SK-N-SH treated with all-trans-retinoic acid at 6 μM for 48 hours (cell line): ENCODE data around the gene SHF.

Experiments
- ATAC-seq: fragments of 200-7000 bp; cut with Tn5 transposase; 3 replicates; pipeline ENCODE4 v1.9.1; 2020; ENCODE audit warnings: mild to moderate bottlenecking, moderate library complexity
- ARNTL ChIP-seq: fragments of 450-650 bp; formaldehyde crosslinking; IDR thresholded peaks from 2 replicates; pipeline ENCODE4 v1.5.0; 2020; ENCODE audit warnings: low read depth, mild to moderate bottlenecking, moderate library complexity, borderline replicate concordance
- BACH2 ChIP-seq: fragments of 250-450 bp; sonication (Bioruptor Pico); IDR thresholded peaks from 2 replicates; pipeline ENCODE4 v1.9.0; 2021; ENCODE audit warnings: mild to moderate bottlenecking, borderline replicate concordance
- CSDC2 ChIP-seq: fragments of 250-450 bp; sonication (Bioruptor Pico); IDR thresholded peaks from 2 replicates; pipeline ENCODE4 v1.5.0; 2020; ENCODE audit warnings: mild to moderate bottlenecking, moderate library complexity
- ESRRG ChIP-seq: fragments of 250-450 bp; sonication (Bioruptor Pico); IDR thresholded peaks from 2 replicates; pipeline ENCODE4 v1.6.1; 2021; ENCODE audit warnings: mild to moderate bottlenecking
- ISL1 ChIP-seq: fragments of 250-450 bp; sonication (Bioruptor Pico); IDR thresholded peaks from 2 replicates; pipeline ENCODE4 v2.1.2; 2022; ENCODE audit warnings: mild to moderate bottlenecking, moderate library complexity
- OSR1 ChIP-seq: fragments of 250-450 bp; sonication (Bioruptor Pico); IDR thresholded peaks from 2 replicates; pipeline ENCODE4 v1.8.0; 2022; ENCODE audit warnings: moderate library complexity, mild to moderate bottlenecking, inconsistent platforms
- PPARA ChIP-seq: fragments of 250-450 bp; sonication (Bioruptor Pico); IDR thresholded peaks from 2 replicates; pipeline ENCODE4 v1.5.0; 2020; ENCODE audit warnings: mild to moderate bottlenecking, borderline replicate concordance
- RARB ChIP-seq: fragments of 250-450 bp; sonication (Bioruptor Pico); IDR thresholded peaks from 2 replicates; pipeline ENCODE4 v1.8.0; 2021; ENCODE audit warnings: mild to moderate bottlenecking, moderate library complexity
- SNAI2 ChIP-seq: fragments of 250-450 bp; sonication (Bioruptor Pico); IDR thresholded peaks from 2 replicates; pipeline ENCODE4 v1.5.0; 2020; ENCODE audit warnings: mild to moderate bottlenecking, moderate library complexity
- TCF4 ChIP-seq: fragments of 250-450 bp; sonication (Bioruptor Pico); IDR thresholded peaks from 2 replicates; pipeline ENCODE4 v1.8.0; 2021; ENCODE audit warnings: mild to moderate bottlenecking, moderate library complexity, borderline replicate concordance
- TOX ChIP-seq: fragments of 250-450 bp; sonication (Bioruptor Pico); IDR thresholded peaks from 2 replicates; pipeline ENCODE4 v1.8.0; 2021; ENCODE audit warnings: mild to moderate bottlenecking, moderate library complexity, borderline replicate concordance
- ZC3H10 ChIP-seq: fragments of 250-450 bp; sonication (Bioruptor Pico); IDR thresholded peaks from 2 replicates; pipeline ENCODE4 v1.5.1; 2021; ENCODE audit warnings: mild to moderate bottlenecking, moderate library complexity
- ZFP3 ChIP-seq: fragments of 250-450 bp; sonication (Bioruptor Pico); IDR thresholded peaks from 2 replicates; pipeline ENCODE4 v1.5.0; 2020; ENCODE audit warnings: mild to moderate bottlenecking, moderate library complexity
- ZFP30 ChIP-seq: fragments of 450-650 bp; formaldehyde crosslinking; IDR thresholded peaks from 2 replicates; pipeline ENCODE4 v1.5.0; 2022; ENCODE audit warnings: mild to moderate bottlenecking, moderate library complexity
- ZNF565 ChIP-seq: fragments of 450-650 bp; formaldehyde crosslinking; conservative IDR thresholded peaks from 2 replicates; pipeline ENCODE4 v1.5.0; 2020; ENCODE audit warnings: low read depth, mild to moderate bottlenecking, moderate library complexity
- ZNF70 ChIP-seq: fragments of 450-650 bp; formaldehyde crosslinking; IDR thresholded peaks from 2 replicates; pipeline ENCODE4 v1.5.0; 2020; ENCODE audit warnings: mild to moderate bottlenecking, moderate library complexity
- ZNF8 ChIP-seq: fragments of 450-650 bp; formaldehyde crosslinking; IDR thresholded peaks from 2 replicates; pipeline ENCODE4 v1.5.0; 2020; ENCODE audit warnings: mild to moderate bottlenecking, moderate library complexity
- TF ChIP-seq, protein P1 (sequence below): fragments of 250-450 bp; sonication (Bioruptor Pico); IDR thresholded peaks from 2 replicates; pipeline ENCODE4 v1.8.0; 2020; ENCODE audit warnings: mild to moderate bottlenecking, moderate library complexity, borderline replicate concordance
- TF ChIP-seq, protein P2 (sequence below): fragments of 250-450 bp; sonication (Bioruptor Pico); IDR thresholded peaks from 2 replicates; pipeline ENCODE4 v1.5.1; 2020; ENCODE audit warnings: low read depth, mild to moderate bottlenecking, moderate library complexity
- TF ChIP-seq, protein P3 (sequence below): fragments of 250-450 bp; sonication (Bioruptor Pico); IDR thresholded peaks from 2 replicates; pipeline ENCODE4 v1.5.1; 2021; ENCODE audit warnings: mild to moderate bottlenecking, moderate library complexity
- TF ChIP-seq, protein P4 (sequence below): fragments of 250-450 bp; sonication (Bioruptor Pico); IDR thresholded peaks from 2 replicates; pipeline ENCODE4 v1.8.0; 2021; ENCODE audit warnings: low read depth, mild to moderate bottlenecking, moderate library complexity, borderline replicate concordance
- TF ChIP-seq, protein P5 (sequence below): fragments of 250-450 bp; sonication (Bioruptor Pico); IDR thresholded peaks from 2 replicates; pipeline ENCODE4 v1.5.0; 2020; ENCODE audit warnings: mild to moderate bottlenecking, moderate library complexity

The SHF gene

DNA sequence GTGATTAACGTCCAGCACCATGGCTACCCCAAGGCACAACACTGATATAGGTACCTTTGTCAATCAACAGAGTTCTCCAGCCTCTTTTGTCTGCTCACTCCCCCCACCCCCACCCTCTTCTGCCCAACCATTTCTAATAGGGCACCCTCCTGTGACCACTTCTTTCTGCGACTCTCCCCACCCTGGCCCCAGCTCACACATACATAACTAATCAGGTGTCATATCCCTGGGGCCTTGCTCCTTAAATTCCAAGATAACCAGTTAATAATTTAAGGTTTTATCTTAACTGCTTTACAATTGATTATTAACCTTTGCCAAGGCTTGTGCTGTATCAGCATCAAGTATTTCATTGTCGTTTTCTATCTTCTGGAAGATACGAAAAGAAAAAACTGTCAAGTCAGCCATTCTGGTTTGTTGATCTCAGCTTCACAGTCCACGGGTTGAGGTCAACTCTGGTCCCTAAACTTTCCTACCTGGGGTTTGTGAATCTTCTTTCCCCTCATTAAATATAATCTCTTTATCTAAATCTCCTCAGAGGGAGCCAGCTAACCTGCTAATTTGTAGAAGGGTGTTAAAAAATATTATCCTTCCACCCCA lies 37.0 kb upstream of the SHF start:
- no peak for TF ChIP-seq ZNF8 (CRISPR knock-in tag)
- no peak for TF ChIP-seq PPARA (CRISPR knock-in tag)
- no peak for TF ChIP-seq BACH2 (CRISPR knock-in tag)
- no peak for TF ChIP-seq ZFP3 (CRISPR knock-in tag)
- TF ChIP-seq TCF4 (CRISPR knock-in tag), result no peak
- TF ChIP-seq TOX, result no peak
- TF ChIP-seq RARB (CRISPR knock-in tag), result no peak
- no peak for TF ChIP-seq ISL1 (CRISPR knock-in tag)
- TF ChIP-seq ZC3H10 (CRISPR knock-in tag), result no peak
- TF ChIP-seq, protein P1, sequence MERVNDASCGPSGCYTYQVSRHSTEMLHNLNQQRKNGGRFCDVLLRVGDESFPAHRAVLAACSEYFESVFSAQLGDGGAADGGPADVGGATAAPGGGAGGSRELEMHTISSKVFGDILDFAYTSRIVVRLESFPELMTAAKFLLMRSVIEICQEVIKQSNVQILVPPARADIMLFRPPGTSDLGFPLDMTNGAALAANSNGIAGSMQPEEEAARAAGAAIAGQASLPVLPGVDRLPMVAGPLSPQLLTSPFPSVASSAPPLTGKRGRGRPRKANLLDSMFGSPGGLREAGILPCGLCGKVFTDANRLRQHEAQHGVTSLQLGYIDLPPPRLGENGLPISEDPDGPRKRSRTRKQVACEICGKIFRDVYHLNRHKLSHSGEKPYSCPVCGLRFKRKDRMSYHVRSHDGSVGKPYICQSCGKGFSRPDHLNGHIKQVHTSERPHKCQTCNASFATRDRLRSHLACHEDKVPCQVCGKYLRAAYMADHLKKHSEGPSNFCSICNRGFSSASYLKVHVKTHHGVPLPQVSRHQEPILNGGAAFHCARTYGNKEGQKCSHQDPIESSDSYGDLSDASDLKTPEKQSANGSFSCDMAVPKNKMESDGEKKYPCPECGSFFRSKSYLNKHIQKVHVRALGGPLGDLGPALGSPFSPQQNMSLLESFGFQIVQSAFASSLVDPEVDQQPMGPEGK (CRISPR knock-in tag), result no peak
- no peak for TF ChIP-seq SNAI2 (CRISPR knock-in tag)
- no peak for TF ChIP-seq ZNF70 (CRISPR knock-in tag)
- no peak for TF ChIP-seq CSDC2
- no peak for TF ChIP-seq OSR1 (CRISPR knock-in tag)
- ATAC-seq, result no peak

DNA sequence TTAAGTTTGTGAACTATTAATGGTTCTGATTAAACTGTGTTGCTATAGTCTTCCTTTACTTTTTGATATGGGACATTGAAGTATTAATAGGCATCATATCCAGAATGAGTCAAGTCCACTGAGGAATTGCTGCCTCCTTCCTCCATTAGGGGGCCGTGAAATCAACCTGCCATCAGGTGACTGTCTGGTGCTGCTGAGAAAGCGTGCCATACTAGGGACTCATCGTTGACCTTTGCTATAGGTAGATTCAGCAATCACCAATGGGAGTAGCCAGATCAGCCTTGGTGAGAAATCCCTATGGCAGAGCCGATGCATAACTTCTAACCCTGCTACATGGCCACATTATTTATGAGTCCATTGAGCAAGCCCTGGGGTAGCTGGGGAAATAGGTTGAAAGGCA lies 34.2 kb upstream of the SHF start:
- no peak for ATAC-seq
- TF ChIP-seq CSDC2 (no peak), ZFP30 (no peak), BACH2 (CRISPR knock-in tag) (no peak), ZNF70 (CRISPR knock-in tag) (no peak), TCF4 (CRISPR knock-in tag) (no peak), ZC3H10 (CRISPR knock-in tag) (no peak), ZFP3 (CRISPR knock-in tag) (no peak), OSR1 (CRISPR knock-in tag) (no peak), ESRRG (no peak)
- TF ChIP-seq, protein P2, sequence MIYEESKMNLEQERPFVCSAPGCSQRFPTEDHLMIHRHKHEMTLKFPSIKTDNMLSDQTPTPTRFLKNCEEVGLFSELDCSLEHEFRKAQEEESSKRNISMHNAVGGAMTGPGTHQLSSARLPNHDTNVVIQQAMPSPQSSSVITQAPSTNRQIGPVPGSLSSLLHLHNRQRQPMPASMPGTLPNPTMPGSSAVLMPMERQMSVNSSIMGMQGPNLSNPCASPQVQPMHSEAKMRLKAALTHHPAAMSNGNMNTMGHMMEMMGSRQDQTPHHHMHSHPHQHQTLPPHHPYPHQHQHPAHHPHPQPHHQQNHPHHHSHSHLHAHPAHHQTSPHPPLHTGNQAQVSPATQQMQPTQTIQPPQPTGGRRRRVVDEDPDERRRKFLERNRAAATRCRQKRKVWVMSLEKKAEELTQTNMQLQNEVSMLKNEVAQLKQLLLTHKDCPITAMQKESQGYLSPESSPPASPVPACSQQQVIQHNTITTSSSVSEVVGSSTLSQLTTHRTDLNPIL (CRISPR knock-in tag), result no peak
- TF ChIP-seq, protein P3, sequence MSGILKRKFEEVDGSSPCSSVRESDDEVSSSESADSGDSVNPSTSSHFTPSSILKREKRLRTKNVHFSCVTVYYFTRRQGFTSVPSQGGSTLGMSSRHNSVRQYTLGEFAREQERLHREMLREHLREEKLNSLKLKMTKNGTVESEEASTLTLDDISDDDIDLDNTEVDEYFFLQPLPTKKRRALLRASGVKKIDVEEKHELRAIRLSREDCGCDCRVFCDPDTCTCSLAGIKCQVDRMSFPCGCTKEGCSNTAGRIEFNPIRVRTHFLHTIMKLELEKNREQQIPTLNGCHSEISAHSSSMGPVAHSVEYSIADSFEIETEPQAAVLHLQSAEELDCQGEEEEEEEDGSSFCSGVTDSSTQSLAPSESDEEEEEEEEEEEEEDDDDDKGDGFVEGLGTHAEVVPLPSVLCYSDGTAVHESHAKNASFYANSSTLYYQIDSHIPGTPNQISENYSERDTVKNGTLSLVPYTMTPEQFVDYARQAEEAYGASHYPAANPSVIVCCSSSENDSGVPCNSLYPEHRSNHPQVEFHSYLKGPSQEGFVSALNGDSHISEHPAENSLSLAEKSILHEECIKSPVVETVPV, result no peak

DNA sequence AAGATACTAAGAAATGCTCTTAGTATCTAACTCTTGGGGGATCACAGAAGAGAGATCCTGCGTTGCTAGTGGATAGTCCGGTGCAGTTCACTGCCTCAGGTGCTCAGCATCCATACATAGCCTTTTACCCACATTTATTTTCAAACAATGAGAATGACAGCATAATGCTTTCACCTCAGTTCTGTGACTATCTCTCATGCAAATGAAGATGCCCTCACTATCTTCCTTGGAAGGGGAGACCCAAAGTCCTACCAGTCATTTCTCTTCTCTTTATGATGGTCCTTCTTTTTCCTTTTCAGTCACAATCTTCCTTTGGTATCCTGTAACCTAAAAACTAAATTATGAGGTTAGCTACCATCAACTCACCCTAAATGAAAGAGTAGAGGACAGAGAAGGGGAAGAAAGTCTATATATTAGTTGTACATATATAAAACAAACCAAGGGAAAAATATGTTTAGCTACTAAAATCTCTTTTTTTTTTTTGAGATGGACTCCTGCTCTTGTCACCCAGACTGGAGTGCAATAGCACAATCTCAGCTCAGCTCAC lies 33.4 kb upstream of the SHF start:
- TF ChIP-seq, protein P4, sequence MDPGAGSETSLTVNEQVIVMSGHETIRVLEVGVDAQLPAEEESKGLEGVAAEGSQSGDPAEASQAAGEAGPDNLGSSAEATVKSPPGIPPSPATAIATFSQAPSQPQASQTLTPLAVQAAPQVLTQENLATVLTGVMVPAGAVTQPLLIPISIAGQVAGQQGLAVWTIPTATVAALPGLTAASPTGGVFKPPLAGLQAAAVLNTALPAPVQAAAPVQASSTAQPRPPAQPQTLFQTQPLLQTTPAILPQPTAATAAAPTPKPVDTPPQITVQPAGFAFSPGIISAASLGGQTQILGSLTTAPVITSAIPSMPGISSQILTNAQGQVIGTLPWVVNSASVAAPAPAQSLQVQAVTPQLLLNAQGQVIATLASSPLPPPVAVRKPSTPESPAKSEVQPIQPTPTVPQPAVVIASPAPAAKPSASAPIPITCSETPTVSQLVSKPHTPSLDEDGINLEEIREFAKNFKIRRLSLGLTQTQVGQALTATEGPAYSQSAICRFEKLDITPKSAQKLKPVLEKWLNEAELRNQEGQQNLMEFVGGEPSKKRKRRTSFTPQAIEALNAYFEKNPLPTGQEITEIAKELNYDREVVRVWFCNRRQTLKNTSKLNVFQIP, result no peak
- TF ChIP-seq ARNTL (CRISPR knock-in tag), result no peak
- no peak for TF ChIP-seq TCF4 (CRISPR knock-in tag)
- TF ChIP-seq ZNF565 (CRISPR knock-in tag), result no peak
- no peak for TF ChIP-seq ZFP30
- no peak for TF ChIP-seq RARB (CRISPR knock-in tag)
- no peak for TF ChIP-seq SNAI2 (CRISPR knock-in tag)
- TF ChIP-seq ZNF8 (CRISPR knock-in tag), result no peak
- TF ChIP-seq BACH2 (CRISPR knock-in tag), result no peak
- TF ChIP-seq, protein P5, sequence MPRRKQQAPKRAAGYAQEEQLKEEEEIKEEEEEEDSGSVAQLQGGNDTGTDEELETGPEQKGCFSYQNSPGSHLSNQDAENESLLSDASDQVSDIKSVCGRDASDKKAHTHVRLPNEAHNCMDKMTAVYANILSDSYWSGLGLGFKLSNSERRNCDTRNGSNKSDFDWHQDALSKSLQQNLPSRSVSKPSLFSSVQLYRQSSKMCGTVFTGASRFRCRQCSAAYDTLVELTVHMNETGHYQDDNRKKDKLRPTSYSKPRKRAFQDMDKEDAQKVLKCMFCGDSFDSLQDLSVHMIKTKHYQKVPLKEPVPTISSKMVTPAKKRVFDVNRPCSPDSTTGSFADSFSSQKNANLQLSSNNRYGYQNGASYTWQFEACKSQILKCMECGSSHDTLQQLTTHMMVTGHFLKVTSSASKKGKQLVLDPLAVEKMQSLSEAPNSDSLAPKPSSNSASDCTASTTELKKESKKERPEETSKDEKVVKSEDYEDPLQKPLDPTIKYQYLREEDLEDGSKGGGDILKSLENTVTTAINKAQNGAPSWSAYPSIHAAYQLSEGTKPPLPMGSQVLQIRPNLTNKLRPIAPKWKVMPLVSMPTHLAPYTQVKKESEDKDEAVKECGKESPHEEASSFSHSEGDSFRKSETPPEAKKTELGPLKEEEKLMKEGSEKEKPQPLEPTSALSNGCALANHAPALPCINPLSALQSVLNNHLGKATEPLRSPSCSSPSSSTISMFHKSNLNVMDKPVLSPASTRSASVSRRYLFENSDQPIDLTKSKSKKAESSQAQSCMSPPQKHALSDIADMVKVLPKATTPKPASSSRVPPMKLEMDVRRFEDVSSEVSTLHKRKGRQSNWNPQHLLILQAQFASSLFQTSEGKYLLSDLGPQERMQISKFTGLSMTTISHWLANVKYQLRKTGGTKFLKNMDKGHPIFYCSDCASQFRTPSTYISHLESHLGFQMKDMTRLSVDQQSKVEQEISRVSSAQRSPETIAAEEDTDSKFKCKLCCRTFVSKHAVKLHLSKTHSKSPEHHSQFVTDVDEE, result no peak
- TF ChIP-seq ZC3H10 (CRISPR knock-in tag), result no peak
- TF ChIP-seq PPARA (CRISPR knock-in tag), result no peak
- TF ChIP-seq CSDC2, result no peak
- TF ChIP-seq, all 23 proteins: peak for 0
- no peak for ATAC-seq
